Activated CD4-positive, alpha-beta memory T cell treated with anti-CD3 and anti-CD28 coated beads for 36 hours (primary cell): ENCODE measurements around the gene ADCYAP1R1. TPM values are rescaled to one million over a fixed set of nuclear protein-coding genes. Genes with fewer than 3 reads are reported as not detected.
A peak's percentile ranks its signal among the peaks of the same experiment; 100 is the strongest.

Experiments
- CTCF ChIA-PET: fragments of 350-600 bp; sonication (Branson Sonifier 250); formaldehyde crosslinking; loops from one replicate; lab custom pipeline; 2021; ENCODE audit warnings: antibody characterized with exemption, inconsistent platforms; lab: Charles Lee
- POLR2A ChIA-PET: fragments of 350-600 bp; sonication (Branson Sonifier 250); formaldehyde crosslinking; loops from one replicate; lab custom pipeline; 2021; ENCODE audit warnings: antibody characterized with exemption; lab: Charles Lee
- DNase-seq: peaks from one replicate; pipeline ENCODE4 v3.0.0-alpha.2; 2020
- H3K27ac Mint-ChIP-seq: one replicate; pipeline ENCODE4 v1.8.0; 2021; ENCODE audit warnings: mixed read lengths
- H3K27me3 Mint-ChIP-seq: one replicate; pipeline ENCODE4 v1.8.0; 2021; ENCODE audit warnings: mixed read lengths
- H3K36me3 Mint-ChIP-seq: one replicate; pipeline ENCODE4 v1.8.0; 2021; ENCODE audit warnings: mixed read lengths
- H3K4me1 Mint-ChIP-seq: one replicate; pipeline ENCODE4 v1.8.0; 2021; ENCODE audit warnings: low read depth, mixed read lengths
- H3K4me3 Mint-ChIP-seq: one replicate; pipeline ENCODE4 v1.8.0; 2021; ENCODE audit warnings: mild to moderate bottlenecking, mixed read lengths
- H3K9me3 Mint-ChIP-seq: one replicate; pipeline ENCODE4 v1.8.0; 2021; ENCODE audit warnings: mixed read lengths
- intact Hi-C: fragments of 100-400 bp; cut with micrococcal nuclease; formaldehyde crosslinking; loops from one replicate; pipeline ENCODE4 v1.15.1; 2023
- total RNA-seq, 2 experiments: library from RNA; stranded (reverse); gene quantifications; one replicate each; pipeline ENCODE4 v1.2.3, GENCODE V29; 2021

Gene ADCYAP1R1
- total RNA-seq, 2 experiments from 2014 or later, result not detected

DNA sequence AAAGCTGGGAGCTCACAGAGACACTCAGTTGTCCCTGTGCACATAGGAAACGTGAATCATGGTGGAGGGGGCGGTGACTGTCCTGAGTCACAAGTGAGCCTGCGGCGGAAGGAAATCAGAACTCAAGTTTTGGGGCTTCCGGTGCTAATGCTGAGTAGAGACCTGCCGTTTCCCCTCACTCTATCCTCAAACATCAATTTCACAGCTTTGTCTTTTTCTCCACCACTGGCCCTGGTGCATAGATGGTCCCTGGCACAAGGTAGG, 21.9 kb downstream of the ADCYAP1R1 start:
- no peaks in the 10 kb centered on the region for H3K27me3 Mint-ChIP-seq
- H3K4me3 Mint-ChIP-seq, result no peak overlapping the region
- no peaks in the 10 kb centered on the region for H3K9me3 Mint-ChIP-seq
- H3K27ac Mint-ChIP-seq, result no peak overlapping the region
- DNase-seq, result peak; percentile 31
- H3K36me3 Mint-ChIP-seq, result no peaks in the 10 kb centered on the region
- H3K4me1 Mint-ChIP-seq, result no peaks in the 10 kb centered on the region
- ChIA-PET CTCF (no interaction called here), POLR2A (no interaction called here)
- intact Hi-C loops, result no loop called here

DNA sequence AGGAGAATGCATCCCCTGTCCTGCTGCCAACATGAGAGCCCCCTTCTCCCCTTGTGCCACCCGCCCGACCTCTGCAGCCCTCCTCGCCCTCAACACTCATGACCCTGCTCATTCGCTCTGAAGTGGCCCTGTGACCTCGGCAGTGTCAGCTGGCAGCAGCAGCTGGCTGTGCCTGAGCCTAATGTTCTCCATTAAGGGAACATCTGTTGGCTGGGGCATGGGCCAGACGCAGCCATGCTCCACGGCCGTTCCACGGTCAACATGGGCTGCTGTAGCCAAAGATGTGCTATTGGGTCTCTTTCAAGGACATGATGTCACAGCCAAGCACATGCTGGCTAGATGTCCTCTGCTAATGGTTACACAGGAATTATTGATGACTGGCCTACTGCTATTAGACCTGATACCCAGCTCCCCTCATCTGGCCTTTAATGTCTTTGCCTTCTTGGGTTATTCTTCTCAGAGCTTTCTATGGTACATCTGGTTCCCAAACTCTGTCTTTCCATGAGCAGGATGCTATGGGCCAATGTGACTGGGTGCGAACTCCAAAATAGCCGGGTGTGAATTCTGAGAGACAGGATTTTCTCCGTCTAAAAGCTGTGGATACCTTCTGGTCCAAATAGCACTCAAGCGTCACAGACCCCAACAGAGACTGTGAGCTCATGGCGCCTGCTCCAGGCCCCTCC, 22.4 kb downstream of the ADCYAP1R1 start:
- H3K4me1 Mint-ChIP-seq, result no peaks in the 10 kb centered on the region
- no peak for DNase-seq
- no peaks in the 10 kb centered on the region for H3K36me3 Mint-ChIP-seq
- H3K9me3 Mint-ChIP-seq, result no peaks in the 10 kb centered on the region
- H3K27ac Mint-ChIP-seq, result no peak overlapping the region
- H3K4me3 Mint-ChIP-seq, result no peak overlapping the region
- CTCF ChIA-PET, result no interaction called here
- intact Hi-C loops, result no loop called here
- POLR2A ChIA-PET, result no interaction called here
- H3K27me3 Mint-ChIP-seq, result no peaks in the 10 kb centered on the region

DNA sequence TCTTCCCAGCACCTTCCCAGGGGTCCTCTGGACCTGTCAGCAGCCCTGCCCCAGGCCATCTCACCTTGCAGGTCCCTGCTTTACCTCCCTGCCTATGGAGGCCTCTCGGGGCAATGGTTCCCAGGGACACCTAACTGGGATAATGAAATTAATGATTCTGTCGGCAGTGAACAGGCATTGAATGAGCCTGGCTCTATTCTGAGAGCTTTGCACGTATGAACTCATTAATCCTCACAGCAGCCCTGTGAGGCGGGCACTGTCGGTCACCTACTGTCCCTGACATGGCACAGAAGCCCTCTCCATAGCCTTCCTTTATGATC, 22.9 kb downstream of the ADCYAP1R1 start:
- ChIA-PET POLR2A (no interaction called here), CTCF (no interaction called here)
- H3K4me1 Mint-ChIP-seq, result no peaks in the 10 kb centered on the region
- no peaks in the 10 kb centered on the region for H3K27me3 Mint-ChIP-seq
- H3K4me3 Mint-ChIP-seq, result no peak overlapping the region
- H3K9me3 Mint-ChIP-seq, result no peaks in the 10 kb centered on the region
- no peak overlapping the region for H3K27ac Mint-ChIP-seq
- no peak for DNase-seq
- intact Hi-C loops, result no loop called here
- no peaks in the 10 kb centered on the region for H3K36me3 Mint-ChIP-seq

DNA sequence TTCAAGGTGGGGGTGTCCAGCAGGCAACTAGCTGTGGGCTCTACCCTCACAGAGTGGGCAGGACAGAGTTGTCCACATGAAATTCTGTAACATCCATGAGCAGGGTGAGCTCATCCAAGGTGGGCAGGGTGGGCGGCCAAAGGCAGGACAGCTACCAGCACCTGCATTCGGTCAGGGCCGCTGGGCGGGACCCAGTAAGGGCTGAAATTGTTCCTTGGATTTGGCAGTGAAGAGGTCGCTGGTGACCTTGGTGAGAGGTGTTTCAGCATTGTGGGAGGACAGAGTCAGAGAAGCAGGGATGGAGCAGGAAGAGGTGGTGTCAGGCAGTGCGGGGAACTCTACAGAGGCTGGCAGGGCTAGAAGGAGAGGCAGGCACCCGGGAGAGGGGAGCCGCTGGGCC, 23.9 kb downstream of the ADCYAP1R1 start:
- POLR2A ChIA-PET, result no interaction called here

DNA sequence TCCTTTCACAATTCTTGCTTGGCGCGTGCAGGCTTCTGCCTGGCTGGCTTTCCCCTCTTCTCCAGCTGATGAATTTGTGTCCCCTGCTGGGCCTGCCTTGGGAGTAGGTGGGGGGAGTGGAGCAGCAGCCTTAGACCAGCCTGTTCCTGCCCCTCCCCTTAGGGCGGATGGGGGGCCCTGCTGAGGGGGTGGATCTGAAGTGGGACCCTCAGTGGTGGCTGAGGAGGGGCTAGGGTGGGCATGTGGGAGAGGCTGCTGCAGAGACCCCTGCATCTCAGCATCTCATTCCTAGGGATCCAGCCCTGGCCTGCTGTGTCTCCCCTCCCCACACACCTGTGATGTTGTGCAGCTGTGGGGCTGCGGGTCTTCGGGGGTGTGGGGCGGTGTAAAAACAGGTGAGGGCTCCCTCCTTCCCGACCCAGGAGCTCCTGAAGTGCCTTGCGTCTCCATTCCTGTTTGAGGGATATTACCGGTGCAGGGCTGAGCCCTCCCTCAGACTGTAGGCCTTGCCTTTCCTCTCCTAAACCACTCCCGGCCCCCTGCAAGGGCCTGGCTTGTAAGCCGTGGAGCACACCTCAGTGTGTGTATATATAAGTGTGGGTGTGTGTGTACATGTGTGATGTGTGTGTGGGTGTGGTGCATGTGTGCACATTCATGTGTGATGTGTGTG, 24.7 kb downstream of the ADCYAP1R1 start:
- Mint-ChIP-seq H3K4me1 (no peaks in the 10 kb centered on the region), H3K27me3 (peaks cover 2% of the 10 kb centered on the region), H3K9me3 (no peaks in the 10 kb centered on the region), H3K27ac (no peak overlapping the region), H3K36me3 (no peaks in the 10 kb centered on the region), H3K4me3 (no peak overlapping the region)
- CTCF ChIA-PET, result no interaction called here
- POLR2A ChIA-PET, result no interaction called here
- intact Hi-C loops, result no loop called here
- no peak for DNase-seq

More for the DNA sequence above, 23.9 kb downstream of the ADCYAP1R1 start:
- DNase-seq, result no peak
- no peaks in the 10 kb centered on the region for H3K36me3 Mint-ChIP-seq
- H3K4me3 Mint-ChIP-seq, result no peak overlapping the region
- H3K27ac Mint-ChIP-seq, result no peak overlapping the region
- H3K4me1 Mint-ChIP-seq, result no peaks in the 10 kb centered on the region
- no peaks in the 10 kb centered on the region for H3K9me3 Mint-ChIP-seq
- intact Hi-C loops, result no loop called here
- CTCF ChIA-PET, result no interaction called here
- peaks cover 2% of the 10 kb centered on the region for H3K27me3 Mint-ChIP-seq

DNA sequence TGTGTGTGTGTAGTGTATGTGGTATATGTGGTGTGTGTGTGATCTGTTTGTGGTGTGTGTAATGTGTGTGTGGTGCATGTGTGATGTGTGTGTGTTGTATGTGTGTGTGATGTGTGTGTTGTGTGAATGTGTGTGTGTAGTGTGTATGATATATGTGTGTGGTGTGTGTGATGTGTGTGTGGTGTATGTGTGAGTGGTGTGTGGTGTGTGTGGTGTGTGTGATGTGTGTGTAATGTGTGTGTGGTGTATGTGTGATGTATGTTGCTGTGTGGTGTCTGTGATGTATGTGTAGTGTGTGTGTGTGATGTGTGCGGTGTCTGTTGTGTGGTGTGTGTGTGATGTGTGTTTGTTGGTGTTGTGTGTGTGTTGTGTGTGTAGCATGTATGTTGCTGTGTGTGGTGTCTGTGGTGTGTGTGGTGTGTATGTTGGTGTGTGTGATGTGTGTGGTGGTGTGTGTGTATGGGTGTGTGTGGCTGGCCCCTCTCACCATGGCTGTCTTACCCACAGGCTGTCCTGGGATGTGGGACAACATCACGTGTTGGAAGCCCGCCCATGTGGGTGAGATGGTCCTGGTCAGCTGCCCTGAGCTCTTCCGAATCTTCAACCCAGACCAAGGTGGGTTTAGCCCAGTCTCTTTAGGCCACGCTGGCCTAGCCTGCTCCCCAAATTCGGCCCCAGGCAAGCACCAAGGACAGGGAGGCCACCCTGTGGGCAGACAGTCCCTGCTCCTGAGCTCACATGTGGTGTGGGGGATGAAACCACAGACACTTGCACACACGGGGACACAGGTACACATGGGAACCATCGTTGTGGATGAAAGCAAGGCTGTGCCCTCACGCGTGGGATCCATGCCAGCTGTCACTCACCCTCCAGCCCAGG, 25.6 kb downstream of the ADCYAP1R1 start:
- CTCF ChIA-PET, result no interaction called here
- no peak overlapping the region for H3K27ac Mint-ChIP-seq
- no peak overlapping the region for H3K4me3 Mint-ChIP-seq
- no peak for DNase-seq
- H3K4me1 Mint-ChIP-seq, result peaks cover 2% of the 10 kb centered on the region
- POLR2A ChIA-PET, result no interaction called here
- intact Hi-C loops, result no loop called here
- H3K9me3 Mint-ChIP-seq, result no peaks in the 10 kb centered on the region
- no peaks in the 10 kb centered on the region for H3K36me3 Mint-ChIP-seq
- peaks cover 2% of the 10 kb centered on the region for H3K27me3 Mint-ChIP-seq

DNA sequence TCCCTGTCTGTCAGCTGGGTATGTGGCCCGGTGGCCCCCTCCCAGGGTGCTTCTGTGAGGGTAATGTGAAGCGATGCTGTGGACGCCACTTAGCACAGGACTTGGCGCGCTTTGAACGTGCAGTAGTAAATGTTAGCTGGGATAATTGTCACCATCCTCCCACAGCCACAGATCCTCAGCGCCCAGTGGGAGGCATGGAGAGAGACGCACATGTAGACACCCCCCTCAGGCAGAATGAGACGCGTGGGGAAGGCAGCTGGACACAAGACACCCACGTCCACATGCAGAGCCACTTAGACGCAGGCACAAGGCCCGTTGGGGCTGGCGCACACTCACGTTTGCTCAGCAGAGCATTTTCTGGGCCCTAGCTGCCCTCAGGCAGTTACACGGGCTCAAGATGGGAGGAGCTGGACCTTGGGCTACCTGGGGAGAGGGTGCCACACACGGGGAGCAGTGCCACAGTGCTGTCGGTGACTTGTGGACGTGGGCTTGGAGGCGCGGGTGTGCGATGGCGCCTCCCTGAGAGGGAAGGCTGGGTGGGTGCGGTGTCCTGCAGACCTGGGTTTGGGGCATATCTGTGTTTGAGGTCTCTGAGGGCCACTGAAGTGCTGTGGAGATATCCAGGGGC, 26.4 kb downstream of the ADCYAP1R1 start:
- ChIA-PET POLR2A (no interaction called here), CTCF (no interaction called here)
- no peak for DNase-seq
- Mint-ChIP-seq H3K27ac (no peak overlapping the region), H3K36me3 (no peaks in the 10 kb centered on the region), H3K4me3 (no peak overlapping the region), H3K27me3 (peaks cover 2% of the 10 kb centered on the region), H3K9me3 (no peaks in the 10 kb centered on the region), H3K4me1 (peaks cover 2% of the 10 kb centered on the region)
- intact Hi-C loops, result no loop called here

DNA sequence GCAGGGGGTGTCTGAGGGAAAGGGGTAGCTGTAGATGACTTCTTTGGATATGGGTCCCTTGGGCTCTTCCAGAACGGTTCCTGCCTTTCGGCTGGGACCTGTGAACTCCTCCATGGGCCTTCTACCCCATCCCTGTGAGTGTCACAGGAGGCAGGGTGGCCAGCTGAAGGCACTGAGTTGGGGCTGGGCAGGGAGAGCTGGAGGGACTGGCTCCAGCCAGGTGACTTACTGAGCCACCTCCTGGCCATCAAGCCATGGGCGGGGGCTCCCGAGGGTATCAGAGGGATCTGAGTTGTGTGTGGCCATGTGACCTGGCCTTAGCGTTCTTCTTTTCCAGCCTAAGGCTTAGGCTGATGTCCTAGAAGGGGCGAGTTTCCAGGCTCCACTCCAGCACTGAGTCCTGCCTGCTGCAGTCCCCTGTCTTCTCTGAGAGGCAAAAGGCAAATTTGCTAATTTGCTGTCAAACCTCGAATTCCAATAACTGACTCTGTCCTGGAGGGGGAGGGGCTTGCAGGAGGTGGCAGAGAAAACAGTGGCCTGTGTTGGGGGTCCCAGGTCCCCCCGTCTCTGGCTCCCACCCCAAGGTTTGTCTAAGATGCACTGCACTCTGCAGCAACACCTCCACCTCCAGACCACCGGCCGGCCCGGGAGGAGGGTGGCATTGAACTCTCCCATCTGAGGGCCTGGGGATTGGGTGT, 27.2 kb downstream of the ADCYAP1R1 start:
- Mint-ChIP-seq H3K36me3 (no peaks in the 10 kb centered on the region), H3K4me3 (no peak overlapping the region), H3K9me3 (no peaks in the 10 kb centered on the region), H3K27me3 (peaks cover 2% of the 10 kb centered on the region), H3K27ac (no peak overlapping the region), H3K4me1 (peaks cover 2% of the 10 kb centered on the region)
- no peak for DNase-seq
- intact Hi-C loops, result no loop called here
- CTCF ChIA-PET, result no interaction called here
- POLR2A ChIA-PET, result no interaction called here

DNA sequence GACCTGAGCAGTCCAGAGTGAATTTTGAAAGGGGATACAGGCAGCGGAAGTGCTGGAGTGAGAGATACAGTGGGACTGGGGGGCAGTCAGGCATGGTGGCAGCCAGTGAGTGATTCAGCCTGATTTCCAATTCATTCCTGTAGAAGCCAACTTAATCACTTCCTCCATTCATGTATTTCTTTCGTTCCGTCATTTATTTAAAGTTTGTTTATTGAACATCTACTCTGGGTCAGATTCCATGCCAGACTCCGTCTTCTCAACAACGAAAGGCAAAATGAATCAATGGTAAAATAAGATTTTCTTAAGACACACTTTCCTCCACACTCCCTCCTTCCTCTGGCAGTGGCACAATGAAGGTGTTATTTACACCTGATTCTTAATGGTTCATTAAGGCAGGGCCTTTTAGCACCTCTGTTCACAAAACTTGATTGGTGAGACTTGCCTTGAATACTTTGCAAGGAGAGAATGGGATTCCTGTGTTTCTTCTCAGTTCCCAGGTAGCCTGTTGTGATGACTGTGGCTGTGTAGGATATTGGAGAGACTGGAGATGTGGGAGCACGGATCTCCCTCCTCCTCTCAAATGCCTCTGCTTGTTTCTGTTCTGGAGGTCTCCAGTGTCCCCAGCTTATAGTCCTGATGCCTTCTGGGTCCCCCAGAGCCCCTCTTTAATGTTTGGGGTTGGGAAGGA, 27.9 kb downstream of the ADCYAP1R1 start:
- no peak overlapping the region for H3K4me3 Mint-ChIP-seq
- ChIA-PET POLR2A (no interaction called here), CTCF (no interaction called here)
- no peaks in the 10 kb centered on the region for H3K9me3 Mint-ChIP-seq
- intact Hi-C loops, result no loop called here
- peaks cover 2% of the 10 kb centered on the region for H3K27me3 Mint-ChIP-seq
- no peak for DNase-seq
- H3K4me1 Mint-ChIP-seq, result peaks cover 2% of the 10 kb centered on the region
- no peaks in the 10 kb centered on the region for H3K36me3 Mint-ChIP-seq
- H3K27ac Mint-ChIP-seq, result no peak overlapping the region

DNA sequence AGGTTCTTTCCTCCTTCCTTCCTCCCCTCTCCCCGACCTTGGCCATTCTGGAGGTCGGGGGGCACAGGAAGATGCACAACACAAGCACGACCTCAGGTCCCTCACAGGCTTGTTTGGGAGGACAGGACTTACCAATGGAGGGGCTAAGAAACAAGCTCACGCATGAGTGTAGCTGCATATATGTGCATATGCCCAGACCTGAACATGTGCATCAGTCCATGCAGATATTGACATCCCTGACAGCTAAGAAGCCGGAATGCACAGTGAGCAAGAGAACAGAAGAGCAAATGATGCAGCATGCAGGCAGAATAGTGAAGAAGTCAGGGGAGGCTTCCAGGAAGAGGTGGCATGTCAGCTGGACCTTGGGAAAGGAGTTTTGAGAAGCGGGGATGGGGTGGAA, 28.7 kb downstream of the ADCYAP1R1 start:
- intact Hi-C loops, result no loop called here
- POLR2A ChIA-PET, result no interaction called here
- Mint-ChIP-seq H3K36me3 (no peaks in the 10 kb centered on the region), H3K27ac (no peak overlapping the region), H3K9me3 (no peaks in the 10 kb centered on the region), H3K4me1 (peaks cover 2% of the 10 kb centered on the region), H3K27me3 (peaks cover 2% of the 10 kb centered on the region), H3K4me3 (no peak overlapping the region)
- CTCF ChIA-PET, result no interaction called here
- DNase-seq, result no peak

DNA sequence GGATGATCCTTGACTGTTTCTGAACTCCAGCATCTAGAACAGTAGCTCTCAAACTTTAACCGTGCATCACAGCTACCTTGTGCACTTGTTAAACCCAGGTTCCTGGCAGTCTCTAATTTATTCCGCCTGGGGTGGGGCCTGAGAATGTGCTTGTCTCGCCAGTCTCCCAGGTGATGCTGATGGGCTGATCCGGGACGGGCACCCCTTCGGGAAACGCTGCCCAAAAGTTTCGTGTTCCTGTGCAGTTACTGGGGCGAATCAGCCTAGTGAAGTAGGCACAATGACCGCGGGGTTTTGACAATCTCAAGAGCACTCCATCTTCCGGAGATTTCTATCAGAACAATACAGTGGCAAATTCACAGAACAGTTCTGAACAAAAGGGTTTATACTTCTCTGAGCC, 29.9 kb downstream of the ADCYAP1R1 start:
- Mint-ChIP-seq H3K9me3 (no peaks in the 10 kb centered on the region), H3K27me3 (peaks cover 2% of the 10 kb centered on the region), H3K36me3 (no peaks in the 10 kb centered on the region), H3K27ac (no peak overlapping the region), H3K4me1 (peaks cover 2% of the 10 kb centered on the region), H3K4me3 (no peak overlapping the region)
- ChIA-PET POLR2A (no interaction called here), CTCF (no interaction called here)
- intact Hi-C loops, result no loop called here
- no peak for DNase-seq

DNA sequence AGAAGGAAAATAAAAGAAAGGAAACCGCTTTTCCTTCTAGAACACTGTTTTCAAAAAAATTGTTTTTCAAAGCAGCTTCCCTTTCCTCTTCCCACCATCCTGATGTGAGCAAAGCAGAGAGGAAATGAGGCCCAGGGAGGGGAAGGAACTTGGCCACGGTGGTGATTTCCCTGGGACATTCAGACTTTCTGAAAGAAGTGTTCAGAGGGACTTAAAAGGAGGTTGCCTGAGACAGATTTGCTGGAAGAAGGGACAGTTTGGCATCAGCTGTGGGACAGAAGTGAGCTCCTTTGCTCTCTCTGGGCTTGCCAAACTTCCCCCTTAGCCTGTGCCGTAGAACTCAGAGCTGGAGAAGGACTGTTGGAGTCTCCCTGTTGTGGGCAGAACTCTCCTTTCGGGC, 30.3 kb downstream of the ADCYAP1R1 start:
- H3K4me3 Mint-ChIP-seq, result no peak overlapping the region
- H3K27me3 Mint-ChIP-seq, result peaks cover 2% of the 10 kb centered on the region
- ChIA-PET CTCF (no interaction called here), POLR2A (no interaction called here)
- intact Hi-C loops, result no loop called here
- no peak for DNase-seq
- H3K36me3 Mint-ChIP-seq, result no peaks in the 10 kb centered on the region
- no peaks in the 10 kb centered on the region for H3K9me3 Mint-ChIP-seq
- no peak overlapping the region for H3K27ac Mint-ChIP-seq
- peaks cover 2% of the 10 kb centered on the region for H3K4me1 Mint-ChIP-seq
